SU-DHL-6 (cell line): ENCODE measurements around the gene H3-3A.

Source experiments
- EZH2phosphoT487 ChIP-seq: fragments of 200-600 bp; sonication (generic), shearing (Covaris generic); conservative IDR thresholded peaks from 2 replicates; pipeline ENCODE4 v1.6.1; 2018; ENCODE audit warnings: mild to moderate bottlenecking, antibody characterized with exemption, low read length, moderate library complexity, mixed read lengths
- TF ChIP-seq, protein P1 (sequence below): fragments of 200-600 bp; sonication (generic); IDR thresholded peaks from one replicate; pipeline ENCODE4 v1.5.1; 2017; ENCODE audit warnings: antibody characterized with exemption, mild to moderate bottlenecking, low read length, moderate library complexity; ENCODE audit not compliant: insufficient read depth, poor library complexity, severe bottlenecking

DNA sequence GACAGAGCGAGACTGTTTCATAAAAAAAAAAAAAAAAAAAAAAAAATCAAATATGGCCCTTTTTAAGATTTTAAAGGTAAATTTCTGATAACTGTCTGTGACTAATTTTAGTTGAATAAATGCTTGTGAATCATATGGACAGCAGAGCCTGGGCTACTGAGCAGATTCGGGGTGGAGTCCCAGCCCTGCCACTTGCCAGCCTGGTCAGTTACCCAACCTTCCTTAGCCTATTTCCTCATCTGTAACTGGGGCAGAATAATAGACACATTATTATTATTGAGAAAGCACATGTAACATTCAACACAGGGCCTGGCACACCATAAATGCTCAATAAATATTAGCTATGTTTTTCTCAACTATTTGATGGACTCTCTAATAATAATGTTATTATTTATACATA lies 11.2 kb upstream of the H3-3A start:
- TF ChIP-seq, protein P1, sequence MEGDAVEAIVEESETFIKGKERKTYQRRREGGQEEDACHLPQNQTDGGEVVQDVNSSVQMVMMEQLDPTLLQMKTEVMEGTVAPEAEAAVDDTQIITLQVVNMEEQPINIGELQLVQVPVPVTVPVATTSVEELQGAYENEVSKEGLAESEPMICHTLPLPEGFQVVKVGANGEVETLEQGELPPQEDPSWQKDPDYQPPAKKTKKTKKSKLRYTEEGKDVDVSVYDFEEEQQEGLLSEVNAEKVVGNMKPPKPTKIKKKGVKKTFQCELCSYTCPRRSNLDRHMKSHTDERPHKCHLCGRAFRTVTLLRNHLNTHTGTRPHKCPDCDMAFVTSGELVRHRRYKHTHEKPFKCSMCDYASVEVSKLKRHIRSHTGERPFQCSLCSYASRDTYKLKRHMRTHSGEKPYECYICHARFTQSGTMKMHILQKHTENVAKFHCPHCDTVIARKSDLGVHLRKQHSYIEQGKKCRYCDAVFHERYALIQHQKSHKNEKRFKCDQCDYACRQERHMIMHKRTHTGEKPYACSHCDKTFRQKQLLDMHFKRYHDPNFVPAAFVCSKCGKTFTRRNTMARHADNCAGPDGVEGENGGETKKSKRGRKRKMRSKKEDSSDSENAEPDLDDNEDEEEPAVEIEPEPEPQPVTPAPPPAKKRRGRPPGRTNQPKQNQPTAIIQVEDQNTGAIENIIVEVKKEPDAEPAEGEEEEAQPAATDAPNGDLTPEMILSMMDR, result no peak
- TF ChIP-seq EZH2phosphoT487, result no peak
